Medulla oblongata (tissue), 1 donor: ENCODE measurements around the gene GPC5.

Experiments
- DNase-seq: peaks from one replicate; pipeline ENCODE4 v3.0.0-alpha.2; 2015; ENCODE audit errors: extremely low spot score

Gene GPC5

DNA sequence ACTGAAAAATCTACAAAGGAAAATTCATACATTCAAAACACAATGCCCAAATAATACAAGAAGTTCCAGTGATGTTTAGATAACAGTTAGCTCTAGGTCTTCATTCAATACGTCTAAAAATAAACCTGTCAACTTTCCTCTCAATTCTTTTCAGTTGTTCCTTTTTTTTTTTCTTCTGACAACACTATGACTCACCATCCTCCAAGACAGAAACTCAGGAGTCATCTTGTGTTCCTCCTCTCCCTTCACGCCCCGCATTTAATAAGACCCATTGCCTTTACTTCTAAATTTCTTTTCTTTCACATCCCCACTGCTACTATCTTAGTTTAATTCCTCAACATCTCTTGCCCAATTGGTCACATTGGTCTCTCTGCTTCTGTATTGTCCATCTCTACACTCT lies 759.9 kb downstream of the GPC5 start:
- no peak for DNase-seq

DNA sequence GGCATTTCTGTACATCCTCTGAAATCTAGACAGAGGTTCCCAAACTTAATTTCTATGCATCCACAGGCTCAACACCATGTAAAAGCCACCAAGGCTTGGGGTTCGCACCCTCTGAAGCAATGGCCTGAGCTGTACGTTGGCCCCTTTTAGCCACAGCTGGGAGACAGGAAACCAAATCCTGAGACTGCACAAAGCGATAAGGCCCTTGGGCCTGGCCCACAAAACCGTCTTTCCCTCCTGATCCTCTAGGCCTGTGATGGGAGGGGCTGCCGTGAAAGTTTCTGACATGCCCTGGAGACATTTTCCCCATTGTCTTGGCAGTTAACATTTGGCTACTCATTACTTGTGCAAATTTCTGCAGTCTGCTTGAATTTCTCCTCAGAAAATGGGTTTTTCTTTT lies 766.4 kb downstream of the GPC5 start:
- DNase-seq, result no peak

DNA sequence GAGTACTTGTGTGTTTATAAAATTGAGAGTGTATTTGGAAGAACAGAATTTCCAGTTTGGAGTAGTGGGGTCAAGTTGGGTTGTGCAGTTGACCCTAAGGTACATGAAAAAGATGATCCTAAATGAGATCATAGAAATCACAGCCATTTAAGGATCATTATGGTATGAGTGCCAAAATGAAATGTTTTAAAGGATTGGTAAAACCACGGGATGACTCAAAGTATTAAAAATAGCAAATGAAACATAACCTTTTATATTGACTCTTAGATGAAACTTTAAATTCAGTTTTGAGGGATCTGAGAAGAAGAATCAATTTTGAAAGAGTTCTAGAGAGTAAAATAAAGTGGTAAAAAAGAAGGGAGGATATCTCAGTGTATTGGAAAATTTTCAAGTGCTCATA lies 773.8 kb downstream of the GPC5 start:
- DNase-seq, result no peak

DNA sequence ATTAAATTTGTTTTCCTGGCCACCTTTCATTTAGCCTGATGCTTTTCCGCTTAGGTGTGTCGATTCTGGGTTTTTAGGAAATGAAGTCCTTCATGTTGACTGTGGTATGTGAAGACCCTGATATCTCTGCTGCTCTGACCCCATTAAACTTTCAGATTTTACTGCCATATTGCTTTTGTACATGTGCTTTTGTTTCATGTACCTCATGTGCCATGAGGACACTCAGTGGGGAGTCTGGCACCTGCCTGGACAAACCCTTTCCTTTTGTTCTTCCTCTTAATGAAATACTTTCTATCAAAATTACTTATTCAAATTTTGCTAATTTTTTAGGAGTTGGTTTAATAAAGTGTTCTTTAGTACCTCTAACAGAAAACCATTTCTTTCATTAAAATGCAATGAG lies 774.8 kb downstream of the GPC5 start:
- DNase-seq, result no peak

DNA sequence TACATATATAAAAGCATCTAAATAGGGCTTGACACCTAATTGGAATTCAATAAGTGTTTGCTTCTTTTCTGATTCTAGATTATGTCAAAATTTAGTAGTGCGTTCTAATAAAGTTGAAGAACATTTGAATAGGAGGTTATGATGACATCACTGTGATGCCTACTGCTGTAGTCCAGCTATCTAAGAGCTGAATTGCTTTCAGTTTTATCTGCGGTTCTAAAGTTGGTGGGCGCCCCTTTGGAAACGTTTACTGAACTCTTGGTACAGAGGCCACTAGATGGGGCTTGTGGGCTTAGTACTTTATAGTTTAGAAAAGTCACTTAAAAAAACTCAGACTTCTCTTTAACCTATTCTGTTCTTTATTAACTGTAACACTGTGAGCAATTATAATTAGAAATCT lies 776.9 kb downstream of the GPC5 start:
- DNase-seq, result peak; percentile 31

DNA sequence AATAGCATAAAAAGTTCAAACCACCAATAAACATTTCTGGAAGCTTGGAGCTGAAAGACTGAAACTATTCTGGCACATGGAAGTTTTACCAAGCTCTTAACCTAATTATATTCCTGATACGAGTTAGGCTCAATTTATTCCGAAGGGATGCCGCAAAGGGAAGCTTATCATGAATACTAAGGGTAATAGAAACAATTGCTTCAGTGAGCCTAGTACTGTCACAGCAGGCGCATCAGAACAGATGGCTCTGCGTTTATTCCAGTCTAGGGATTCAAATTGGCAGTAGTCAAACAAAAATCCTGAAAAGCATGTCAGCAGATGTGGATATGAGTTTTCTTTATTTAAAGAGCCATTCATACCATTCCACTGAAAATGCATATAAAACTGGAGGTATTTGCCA lies 779.5 kb downstream of the GPC5 start:
- DNase-seq, result no peak

DNA sequence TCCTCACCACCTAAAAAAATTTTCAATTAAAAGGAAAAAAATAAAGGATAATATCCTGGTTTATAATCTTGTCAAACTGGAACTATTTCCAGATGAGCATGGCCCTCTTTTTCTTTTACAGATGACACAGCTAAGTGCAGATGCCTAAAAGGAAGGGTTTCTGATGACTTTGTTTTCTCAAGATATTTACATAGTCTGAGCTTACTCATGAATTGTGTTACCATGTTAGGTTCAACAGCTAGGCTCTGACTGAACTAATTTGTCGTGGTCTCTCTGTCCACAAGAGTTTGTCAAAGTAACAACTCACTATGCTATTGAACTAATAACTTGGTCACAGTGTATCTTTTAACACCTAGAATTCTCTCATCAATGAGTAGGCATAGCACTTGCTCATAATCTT lies 780.8 kb downstream of the GPC5 start:
- no peak for DNase-seq

DNA sequence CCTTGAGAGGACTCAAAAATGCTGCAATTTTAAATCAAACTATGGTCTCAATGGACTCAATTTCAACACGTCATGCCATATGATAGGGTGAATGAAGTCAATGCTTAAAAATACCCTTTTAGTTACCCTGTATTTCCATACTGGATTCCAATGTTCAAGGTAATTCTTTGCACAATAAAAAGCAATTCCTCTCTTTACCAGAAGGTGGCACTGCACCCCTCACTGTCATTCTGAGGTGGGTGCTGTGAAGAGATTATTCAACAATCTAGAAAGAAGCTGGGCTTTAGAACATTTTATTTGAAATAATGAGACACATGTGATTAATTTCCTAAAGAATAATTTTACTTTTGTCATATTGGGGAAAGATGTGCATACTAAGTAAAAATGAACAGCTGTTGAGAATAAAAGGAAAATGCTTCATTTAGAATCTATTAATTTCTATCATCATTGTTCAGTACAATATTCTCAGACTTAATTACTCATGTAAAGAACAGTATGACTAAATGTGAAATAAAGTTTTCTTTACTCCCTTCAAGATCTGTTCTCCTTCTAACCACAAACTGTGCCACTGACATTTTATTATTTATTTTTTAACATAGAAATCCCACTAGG lies 789.1 kb downstream of the GPC5 start:
- peak; percentile 56 for DNase-seq

DNA sequence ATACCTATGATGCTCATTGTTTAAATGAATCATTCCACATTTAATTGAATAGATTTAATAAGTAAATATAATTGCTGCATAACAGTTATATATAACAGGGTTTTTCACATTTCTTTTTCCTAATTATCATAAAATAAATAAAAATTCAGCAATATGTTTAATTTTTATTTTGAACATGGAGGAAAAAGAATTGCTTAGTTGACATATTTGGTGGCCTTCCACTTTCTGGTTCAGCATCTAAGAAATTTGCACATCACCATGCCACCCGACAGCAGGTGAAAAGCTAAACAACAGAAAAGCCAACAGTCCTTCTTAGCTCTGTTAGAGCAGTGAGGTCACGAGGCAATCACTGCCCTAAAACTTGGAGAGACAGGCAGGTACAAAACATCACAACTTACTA lies 790.2 kb downstream of the GPC5 start:
- no peak for DNase-seq

DNA sequence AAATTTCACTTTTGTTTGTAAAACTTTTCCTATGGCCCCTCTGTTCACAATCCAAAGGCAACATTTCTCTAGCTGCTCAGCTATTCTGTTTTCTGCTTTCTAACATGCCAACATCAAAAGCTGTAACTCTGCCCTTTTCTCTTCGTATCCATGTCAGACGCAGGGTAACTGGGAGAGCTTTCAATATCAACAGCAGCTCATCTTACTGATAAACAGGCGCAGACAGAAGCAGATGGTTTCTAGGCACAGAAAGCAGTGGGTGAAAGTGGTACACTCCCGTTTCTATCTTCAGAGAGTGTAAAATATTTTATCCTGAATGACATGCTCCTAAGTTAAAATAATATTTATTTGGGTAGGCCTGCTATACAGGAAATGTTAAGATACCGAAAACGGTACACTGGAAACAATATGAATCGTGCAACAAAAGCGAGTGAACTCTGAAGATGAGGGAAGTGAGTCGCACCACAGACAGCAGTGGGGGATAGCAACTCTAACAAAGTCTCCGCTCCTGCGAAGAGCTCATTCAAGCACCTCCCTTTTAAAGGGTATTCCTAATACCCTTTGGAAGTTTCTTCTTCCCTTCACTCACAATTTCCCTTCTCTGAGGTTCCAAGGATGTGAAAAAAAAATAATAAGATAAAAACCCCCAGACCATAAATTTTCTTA lies 798.3 kb downstream of the GPC5 start:
- peak; percentile 5 for DNase-seq

DNA sequence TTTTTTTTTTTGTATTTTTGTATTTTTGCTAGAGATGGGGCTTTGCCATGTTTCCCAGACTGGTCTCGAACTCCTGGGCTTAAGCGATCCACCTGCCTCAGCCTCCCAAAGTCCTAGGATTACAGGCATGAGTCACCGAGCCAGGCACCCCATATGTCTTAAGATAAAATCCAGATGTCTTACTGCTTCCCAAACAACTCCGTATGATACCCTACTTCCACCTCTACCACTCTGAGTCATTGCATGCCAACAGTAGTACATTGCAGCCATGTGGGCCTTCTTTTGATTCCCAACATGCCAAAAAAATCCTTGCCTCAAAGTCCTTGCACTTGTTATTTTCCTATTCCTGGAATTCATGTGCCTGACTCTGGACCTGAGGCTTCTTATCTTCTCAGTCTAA lies 799.2 kb downstream of the GPC5 start:
- no peak for DNase-seq

DNA sequence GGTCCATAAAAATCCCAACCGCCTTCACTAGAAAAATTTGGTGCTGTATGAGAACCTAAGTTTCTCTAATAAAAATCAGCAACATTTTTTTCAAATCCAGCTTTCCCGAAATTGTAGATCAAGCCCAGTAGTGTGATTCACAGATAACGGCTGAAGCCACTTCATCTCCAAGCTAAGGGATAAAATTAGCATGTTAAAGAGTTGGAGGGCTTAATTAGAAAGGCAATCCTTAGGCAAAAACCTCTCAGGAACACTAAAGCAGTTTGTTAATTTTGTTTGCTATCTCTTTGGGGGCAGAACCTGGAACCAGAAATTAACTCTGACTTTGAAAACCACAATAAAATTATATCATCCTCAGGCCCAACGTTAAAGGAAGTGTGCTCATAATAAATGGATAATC lies 820.2 kb downstream of the GPC5 start:
- DNase-seq, result no peak

DNA sequence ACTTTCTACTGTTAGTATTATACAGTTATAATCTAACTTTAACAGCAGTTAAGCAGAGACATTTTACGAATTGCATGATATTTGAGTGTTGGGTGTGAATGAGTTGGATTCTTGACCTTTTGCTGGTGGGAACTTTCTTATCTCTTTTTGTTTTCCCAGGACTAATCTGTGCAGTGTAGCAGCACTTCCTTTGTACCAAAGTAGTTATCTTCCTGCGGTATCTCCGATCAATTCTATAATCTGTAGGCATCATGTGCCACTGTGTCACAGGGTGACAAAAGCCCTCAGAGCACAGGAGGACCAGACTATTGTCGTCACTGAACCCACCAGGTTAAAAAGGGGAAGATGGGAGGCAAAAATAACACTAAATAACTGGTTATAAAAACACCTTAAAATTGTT lies 823.5 kb downstream of the GPC5 start:
- no peak for DNase-seq

DNA sequence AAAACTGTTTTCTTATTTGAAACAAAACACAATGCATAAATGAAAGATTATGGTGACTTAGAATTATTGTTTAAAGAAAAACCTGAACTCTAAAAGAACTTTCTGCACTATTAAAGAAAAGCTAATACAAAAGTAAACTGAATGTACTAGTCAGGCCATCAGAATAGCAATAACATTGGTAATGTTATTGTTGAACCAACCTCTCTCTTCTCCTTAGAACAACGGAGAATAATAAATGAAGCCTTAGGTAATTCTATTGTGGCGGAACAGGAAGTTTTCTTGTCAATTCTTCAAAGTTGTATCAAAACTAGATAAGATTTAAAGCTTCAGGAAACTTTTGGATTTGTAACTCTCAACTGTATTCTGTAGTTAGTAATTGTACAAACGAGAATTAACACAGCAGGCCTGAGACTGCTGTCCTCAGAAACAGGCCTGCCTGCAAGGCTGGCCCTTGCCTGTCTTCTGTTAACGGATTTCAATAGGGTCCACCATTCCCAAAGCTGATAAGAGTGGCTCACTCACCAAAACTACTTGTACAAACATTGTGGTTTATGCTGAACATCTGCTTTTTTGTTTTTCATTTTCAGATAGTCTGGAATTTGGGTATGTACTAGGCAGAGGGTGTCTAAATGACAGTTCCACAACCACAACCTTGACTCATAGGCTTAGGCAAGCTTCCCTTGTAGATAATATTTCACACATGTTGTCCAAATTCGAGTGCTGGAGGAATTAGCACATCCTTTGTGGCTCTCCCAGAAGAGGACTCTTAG lies 825.8 kb downstream of the GPC5 start:
- no peak for DNase-seq

DNA sequence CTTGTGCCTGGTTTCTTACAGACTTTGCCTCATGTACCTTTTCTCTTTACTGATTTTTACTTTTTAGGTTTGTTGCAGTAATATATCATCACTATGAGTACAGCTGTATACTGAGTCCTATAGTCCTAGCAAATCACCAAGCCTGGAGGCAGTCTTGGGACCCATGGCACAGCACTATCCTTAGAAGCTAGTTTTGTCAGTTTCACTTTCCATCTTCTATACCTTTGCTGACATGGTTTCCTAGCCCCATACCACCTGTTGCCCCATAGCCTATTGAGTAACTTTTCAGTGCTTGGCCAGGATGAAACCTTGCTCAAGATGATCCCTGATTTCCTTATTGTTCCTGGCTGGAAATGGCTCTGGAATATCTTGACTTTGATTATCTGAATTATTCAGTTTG lies 826.4 kb downstream of the GPC5 start:
- DNase-seq, result no peak

DNA sequence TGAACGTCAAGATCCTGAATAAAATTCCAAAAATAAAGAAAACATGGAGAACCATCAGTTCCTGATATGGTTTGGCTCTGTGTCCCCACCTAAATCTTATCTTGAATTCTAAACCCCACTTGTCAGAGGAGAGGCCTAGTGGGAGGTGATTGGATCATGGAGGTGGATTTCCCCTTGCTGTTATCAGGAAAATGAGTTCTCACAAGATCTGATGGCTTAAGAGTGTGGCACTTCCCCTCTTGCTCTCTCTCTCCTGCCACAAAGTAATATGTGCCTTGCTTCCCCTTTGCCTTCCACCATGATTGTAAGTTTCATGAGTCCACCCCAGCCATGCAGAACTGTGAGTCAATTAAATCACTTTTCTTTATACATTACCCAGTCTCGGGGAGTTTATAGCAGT lies 827.4 kb downstream of the GPC5 start:
- DNase-seq, result no peak

DNA sequence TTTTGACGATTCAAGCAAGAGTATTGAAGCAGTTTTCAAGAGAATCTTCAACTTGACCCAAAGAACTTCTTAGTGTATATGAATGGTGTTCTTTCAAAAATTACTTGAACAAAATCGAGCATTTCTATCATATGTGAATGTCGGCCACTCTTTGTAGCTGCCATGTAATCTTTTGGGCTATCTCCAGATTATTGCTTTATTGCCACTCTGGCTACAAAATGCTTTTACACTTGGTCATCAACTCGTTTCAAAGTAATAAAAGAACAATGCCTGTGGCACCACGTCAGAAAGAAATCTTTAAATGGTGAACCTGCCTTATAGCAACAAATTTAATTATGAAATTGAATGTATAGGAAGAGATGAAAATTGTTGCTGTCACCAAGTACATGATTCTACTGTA lies 834.5 kb downstream of the GPC5 start:
- DNase-seq, result no peak

DNA sequence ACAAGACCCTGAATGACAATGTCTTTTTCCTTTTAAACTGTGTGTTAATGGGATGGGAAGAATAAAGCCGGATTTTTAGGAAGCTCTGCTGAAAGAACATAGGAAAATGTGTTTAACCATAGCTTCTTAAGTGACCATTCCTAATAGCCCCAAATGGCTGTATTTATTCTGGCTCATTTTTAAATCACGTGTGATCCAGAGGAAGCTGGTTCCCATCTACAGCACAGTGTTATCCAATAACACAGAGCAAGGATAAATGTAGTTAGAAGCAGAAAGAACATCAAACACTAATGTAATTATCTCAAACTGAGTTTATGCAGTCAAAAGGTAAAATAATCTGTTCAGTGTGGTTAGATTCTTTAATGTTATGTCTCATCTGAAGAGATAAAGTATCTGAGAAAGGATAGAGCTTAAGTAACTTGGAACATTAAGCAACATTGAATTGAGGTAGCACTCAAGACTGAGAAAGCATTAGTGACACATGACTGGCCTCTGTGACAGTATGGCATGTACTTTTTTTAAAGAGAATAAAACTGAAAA lies 853.3 kb downstream of the GPC5 start:
- no peak for DNase-seq

DNA sequence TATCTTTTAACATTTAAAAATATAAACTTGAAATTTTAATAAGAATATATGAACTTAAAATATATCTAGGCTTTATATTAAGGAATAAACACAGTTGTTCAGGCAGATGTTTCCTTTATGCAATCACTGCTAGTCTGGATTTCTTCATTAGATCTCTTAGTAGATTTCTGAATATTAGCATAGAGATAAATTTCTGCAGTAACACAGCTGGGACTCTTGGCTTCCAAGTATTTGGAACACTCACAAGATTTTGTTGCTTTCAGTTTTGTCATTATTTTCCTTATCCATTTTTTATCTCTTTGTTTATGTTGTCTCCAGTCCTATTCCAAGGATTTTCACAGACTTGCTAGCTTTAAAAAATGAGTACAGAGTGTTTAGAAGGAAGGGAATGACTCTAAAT lies 857.1 kb downstream of the GPC5 start:
- DNase-seq, result no peak

DNA sequence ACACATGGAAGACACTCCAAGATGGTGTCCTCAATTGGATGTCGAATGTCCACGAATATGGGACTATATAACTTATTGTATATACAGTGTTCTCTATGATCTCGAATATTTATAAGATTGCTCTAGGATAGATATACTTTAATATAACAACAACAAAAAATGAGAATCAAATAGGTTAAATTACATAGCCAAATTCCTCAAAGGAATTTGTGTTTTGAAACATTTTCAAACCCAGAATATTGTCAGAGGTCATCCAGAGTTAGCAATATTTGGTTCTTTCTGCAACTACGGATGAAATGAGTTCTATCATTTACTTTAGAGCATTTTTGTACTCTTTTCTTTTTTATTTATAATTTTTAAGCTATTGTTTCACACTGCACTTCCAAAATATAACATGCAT lies 857.8 kb downstream of the GPC5 start:
- DNase-seq, result no peak

DNA sequence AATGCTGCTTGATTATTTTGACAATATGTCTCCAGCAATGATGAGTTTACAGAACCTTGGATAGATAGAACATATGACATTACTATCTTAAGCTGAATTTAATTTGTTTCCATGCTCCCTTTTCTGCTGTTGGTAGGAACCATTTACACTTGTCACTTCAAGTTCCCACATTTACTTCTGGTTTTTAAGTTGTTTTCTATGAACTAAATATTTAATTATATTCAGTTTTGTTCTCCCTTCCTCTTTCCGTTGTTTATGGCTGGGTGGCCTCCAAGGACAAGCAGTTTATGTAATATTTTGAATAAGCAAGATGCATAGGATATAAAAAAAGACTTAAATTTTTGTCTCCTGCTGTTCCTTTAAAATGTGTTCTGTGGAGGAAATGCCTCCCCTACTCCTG lies 860.6 kb downstream of the GPC5 start:
- no peak for DNase-seq

DNA sequence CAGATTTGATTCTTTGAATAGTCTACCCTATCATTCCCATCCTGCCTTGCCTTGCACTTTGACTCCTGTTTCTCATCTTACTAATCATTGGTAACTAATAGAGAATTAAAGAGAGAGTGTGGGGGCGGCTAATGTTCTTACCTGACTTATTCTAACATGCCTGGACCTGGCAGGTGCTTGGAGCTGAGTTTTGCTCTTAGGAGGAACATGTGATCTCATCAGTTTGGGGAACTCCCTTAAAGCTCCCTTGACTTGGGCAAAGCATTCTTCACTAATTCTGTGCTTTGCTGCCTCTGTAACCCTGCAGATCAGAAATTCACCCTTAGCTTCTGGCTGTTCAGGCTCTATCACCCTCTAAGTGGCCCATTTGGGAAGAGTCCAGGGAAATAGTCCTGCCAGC lies 861.1 kb downstream of the GPC5 start:
- DNase-seq, result no peak

DNA sequence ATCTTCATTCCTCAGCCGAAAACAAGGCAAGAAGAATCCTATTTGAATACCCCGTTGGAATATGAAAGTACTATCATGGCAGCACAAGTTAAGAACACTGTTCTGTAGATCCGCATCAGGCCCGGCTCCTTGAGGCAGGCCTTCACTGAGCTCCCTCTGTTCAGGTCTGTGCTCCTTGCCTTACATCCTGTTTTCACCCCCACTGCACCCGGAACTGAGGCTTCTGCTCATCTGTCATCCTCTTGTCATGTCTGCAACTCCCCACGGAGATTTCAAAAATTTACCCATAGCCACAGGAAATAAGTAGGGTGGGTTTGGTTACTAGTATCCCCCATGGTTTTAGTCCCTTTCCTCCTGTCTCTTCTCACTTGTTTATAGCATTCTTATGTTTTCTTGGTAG lies 861.9 kb downstream of the GPC5 start:
- no peak for DNase-seq
